MM.1S (cell line): ENCODE results near the gene PLEKHM3.

Source experiments
- EZH2 ChIP-seq: fragments of 300-600 bp; sonication (generic); optimal IDR thresholded peaks from 2 replicates; pipeline ENCODE3; 2017; ENCODE audit warnings: low read depth, mild to moderate bottlenecking, antibody characterized with exemption, low read length, mixed read lengths
- TF ChIP-seq, protein P1 (sequence below): fragments of 300-600 bp; sonication (generic); IDR thresholded peaks from 2 replicates; pipeline ENCODE4 v1.5.1; 2016; ENCODE audit warnings: antibody characterized with exemption, low read length, mixed read lengths

DNA sequence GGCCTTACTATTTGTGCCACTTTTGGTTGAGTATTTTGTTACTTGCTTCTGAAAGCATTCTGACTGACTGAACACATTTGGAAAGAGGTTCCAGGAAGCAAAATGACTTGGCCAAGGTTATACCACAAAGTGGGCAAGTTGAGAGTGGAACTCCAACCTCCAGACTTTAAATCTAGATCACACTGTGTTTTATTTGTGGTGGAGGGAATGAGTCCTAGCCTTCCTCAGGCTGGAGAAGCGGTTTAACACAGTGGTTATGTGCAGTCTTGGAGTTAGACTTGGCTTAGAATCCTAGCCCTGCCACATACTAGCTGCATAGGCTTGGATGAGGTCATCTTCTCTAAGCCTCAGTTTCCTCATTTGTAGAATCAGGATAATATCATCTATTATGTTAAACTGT is 33.4 kb downstream of the PLEKHM3 start:
- TF ChIP-seq, protein P1, sequence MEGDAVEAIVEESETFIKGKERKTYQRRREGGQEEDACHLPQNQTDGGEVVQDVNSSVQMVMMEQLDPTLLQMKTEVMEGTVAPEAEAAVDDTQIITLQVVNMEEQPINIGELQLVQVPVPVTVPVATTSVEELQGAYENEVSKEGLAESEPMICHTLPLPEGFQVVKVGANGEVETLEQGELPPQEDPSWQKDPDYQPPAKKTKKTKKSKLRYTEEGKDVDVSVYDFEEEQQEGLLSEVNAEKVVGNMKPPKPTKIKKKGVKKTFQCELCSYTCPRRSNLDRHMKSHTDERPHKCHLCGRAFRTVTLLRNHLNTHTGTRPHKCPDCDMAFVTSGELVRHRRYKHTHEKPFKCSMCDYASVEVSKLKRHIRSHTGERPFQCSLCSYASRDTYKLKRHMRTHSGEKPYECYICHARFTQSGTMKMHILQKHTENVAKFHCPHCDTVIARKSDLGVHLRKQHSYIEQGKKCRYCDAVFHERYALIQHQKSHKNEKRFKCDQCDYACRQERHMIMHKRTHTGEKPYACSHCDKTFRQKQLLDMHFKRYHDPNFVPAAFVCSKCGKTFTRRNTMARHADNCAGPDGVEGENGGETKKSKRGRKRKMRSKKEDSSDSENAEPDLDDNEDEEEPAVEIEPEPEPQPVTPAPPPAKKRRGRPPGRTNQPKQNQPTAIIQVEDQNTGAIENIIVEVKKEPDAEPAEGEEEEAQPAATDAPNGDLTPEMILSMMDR: no peak
- no peak for TF ChIP-seq EZH2
